SW480 (cell line): ENCODE measurements around the gene FAM53A.

Source experiments
- DNase-seq: peaks from one replicate; pipeline ENCODE4 v3.0.0-alpha.2; 2016; ENCODE audit warnings: low spot score

The FAM53A gene, protein sequence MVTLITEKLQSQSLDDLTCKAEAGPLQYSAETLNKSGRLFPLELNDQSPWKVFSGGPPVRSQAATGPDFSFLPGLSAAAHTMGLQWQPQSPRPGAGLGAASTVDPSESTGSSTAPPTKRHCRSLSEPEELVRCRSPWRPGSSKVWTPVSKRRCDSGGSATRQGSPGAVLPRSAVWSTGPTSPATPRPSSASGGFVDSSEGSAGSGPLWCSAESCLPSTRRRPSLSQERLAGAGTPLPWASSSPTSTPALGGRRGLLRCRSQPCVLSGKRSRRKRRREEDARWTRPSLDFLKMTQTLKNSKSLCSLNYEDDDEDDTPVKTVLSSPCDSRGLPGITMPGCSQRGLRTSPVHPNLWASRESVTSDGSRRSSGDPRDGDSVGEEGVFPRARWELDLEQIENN

DNA sequence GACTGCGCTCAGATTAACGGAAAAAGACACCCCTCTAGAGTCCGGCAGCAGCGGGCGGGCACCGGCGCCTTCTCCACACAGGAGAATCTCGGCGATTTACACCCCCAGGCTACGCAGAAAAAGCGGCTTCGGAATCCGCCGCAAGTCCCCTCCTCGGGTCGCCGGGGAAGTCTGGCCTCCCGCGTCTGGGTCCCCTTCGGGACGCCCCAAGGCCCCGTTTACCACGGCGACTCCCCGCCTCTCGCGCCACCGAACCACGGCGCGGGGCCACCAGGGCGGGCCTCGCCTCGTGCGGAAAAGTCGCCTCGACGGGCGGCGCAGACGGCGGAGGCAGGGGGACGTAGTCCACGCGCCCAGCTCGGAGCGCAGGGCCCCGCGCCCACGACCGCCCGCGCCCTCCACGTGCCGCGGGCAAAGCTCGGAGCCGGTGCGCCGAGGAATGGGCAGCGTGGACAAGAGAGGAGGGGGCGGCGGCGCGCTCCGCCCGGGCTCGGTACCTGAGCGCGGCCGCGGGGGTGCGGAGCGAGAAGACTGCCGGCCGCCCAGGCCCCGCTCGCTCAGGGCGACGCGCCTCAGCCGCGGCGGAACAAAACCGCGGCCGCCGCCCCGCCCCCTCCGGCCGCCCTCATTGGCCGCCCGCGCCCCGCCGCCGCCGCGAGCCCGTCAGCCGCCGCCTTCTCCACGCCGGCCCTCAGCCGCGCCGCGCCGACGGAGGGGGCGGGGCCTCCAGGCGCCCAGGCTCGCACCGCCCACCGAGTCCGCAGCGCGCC, at the start of gene FAM53A:
Gene FAM53A, minus strand, starts transcription at position 578 of the 770 bp plus-strand sequence. CDS start 15,572 bp downstream, outside the sequence.
- DNase-seq, result peak; percentile 75

DNA sequence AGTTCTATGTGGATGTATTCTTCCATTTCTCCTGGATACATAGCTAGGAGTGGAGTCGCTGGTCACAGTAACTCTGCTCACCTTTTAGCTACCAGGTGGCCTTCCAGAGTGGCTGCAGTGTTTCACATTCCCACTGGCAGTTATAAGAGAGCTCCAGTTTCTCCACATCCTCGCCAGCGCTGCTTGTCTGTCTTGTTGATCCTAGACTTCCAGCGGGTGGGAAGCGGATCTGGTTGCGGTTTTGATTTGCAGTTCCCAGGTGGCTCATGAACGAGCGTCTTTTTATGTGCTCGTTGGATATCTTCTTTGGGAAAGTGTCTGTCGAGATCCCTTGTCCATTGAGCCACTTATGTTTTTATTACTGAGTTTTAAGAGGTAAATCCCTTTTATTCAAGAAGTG, 48.8 kb upstream of the FAM53A start:
- DNase-seq, result no peak

GRCh38 chr4:1731180-1731579, 47.1 kb upstream of the FAM53A start:
- no peak for DNase-seq

GRCh38 chr4:1730532-1731135, 46.5 kb upstream of the FAM53A start:
- no peak for DNase-seq

GRCh38 chr4:1728061-1728980, 44.2 kb upstream of the FAM53A start:
- no peak for DNase-seq

DNA sequence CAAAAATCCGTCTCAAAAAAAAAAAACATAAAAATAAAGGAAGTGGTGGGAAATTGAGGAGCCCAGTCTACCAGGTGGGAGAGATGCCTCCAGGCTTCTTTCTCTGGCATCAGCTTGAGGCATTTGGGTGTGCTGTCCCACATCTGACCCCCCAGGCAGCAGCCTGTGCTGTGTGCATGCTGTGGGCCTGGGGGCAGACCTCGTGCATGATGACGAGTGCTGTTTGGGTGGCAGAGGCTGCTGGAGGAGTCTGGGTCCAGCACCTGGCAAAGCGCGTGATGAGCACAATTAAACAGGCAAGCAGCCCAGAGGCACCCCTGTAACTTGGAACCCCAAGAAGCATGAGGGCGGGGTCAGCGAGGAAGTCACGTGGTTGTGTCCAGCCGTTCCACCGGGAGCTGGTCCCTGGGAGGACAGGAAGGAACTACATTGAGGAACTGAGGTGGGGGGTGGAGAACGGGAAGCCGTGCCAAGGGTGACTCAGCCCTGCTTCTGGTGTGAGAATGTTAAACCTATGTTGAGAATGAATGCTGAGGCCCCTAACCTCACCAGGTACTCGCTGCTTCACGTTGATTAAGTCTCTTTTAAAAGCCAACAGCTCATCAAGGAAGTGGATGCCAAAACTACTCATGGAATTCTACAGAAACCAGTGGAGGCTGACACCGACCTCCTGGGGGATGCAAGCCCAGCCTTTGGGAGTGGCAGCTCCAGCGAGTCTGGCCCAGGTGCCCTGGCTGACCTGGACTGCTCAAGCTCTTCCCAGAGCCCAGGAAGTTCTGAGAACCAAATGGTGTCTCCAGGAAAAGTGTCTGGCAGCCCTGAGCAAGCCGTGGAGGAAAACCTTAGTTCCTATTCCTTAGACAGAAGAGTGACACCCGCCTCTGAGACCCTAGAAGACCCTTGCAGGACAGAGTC, 43.3 kb upstream of the FAM53A start:
- DNase-seq, result peak; percentile 34

DNA sequence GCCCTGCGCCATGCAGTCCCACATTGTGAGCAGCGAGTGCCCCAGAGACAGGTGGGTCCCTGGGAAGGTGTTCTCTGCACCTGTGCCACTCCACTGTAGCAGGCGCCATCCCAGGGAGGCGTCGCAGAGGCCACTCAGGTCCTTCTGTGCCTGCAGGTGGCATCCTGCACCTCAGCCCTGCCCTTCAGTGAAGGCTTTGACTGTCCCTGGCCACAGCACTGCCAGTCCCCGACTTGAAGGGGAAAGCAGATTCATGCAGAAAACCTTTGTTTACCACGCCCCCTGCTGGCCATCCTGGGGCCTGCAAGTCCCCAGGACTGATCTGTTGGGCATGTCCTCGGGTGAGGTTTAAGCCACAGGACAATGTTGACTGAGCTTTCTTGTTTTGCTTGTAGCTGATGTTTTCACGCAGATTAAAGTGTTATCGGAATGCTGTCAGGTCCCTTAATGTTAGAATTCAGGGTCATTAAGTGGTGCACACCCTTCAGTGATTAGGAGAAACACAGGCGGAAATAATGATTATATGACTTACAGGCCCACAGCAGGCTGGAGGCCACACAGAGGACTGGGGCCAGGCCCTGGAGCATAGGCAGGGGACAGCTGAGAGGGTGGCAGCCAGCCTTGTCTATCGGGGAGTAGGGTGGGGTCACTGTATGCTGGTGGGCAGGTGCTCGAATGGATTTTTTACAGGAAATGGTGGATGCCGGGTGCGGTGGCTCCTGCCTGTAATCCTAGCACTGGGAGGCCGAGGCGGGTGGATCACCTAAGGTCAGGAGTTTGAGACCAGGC, 42.2 kb upstream of the FAM53A start:
- DNase-seq, result peak; percentile 61

- DNase-seq, result no peak
Measured at GRCh38 chr4:1725521-1725920, 41.4 kb upstream of the FAM53A start.

GRCh38 chr4:1723131-1723801, 39.2 kb upstream of the FAM53A start:
- DNase-seq, result no peak

DNA sequence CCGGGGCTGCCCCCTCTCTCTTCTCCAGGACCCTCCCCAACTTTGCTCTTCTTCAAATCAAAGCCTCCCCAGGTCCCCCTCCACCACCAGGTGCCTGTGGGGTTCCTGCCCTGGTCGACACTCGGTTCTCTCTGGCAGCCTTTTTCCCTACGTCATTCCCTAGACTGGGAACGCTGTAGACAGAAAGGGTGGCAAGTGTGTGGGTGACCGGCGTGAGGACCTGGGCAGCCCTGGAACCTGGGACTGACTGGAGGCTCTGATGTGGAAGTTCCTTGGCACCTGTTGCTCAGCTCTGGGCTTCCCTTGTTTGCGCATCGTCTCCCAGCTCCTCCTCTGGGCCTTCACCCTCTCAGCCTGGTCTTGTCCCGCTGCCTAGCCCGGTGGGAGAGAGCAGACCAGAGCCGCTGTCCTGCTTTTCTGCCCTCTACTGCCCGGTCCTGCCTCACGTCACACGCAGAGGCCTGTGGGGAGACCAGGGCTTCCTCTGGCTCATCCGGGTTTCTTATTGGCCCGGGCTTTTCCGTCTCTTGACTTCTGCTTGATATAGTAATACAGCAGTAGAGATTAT, 38.5 kb upstream of the FAM53A start:
- DNase-seq, result no peak

DNA sequence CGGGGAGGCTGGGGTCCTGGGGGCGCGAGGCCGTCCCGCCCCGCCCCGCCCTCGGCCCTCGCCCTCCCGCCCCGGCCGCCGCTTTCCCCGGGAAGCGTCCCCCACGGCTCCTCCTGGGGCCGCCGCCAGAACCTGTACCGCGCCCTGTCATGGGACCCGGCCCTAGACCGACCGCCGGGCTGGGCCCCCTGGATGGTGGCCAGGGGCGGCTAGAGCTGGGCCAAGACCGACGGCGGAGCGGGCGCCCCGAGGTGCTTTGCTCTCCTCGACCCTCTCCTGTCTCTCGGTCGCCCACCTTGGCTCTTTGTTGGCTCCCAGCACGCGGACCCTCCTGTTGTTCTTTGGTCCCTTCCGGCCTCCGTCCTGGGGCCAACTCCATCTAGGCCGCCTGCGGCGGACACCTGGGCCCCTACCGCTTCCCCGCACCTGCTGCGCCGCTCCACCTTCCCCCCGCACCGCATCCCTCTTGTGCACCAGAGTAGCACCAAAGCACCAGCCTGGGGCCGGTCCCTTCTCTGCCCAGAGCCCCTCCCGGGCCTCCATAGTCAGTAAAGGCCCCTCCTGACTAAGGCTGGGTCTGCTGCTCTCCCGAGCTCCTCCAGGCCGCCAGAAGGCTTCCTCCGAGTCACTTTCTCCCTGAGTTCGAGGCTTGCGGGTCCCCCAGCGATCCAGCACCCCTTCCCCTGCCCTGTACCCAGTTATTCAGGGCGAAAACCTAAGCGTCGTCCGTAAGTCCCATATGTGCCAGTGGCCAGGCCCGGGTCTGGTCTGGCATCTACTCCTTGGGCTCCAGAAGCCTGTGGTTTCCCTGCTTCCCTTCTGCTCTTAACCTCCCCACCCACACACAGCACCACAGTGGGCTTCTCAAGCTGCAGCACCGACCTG, 37.8 kb upstream of the FAM53A start:
- DNase-seq, result no peak

DNA sequence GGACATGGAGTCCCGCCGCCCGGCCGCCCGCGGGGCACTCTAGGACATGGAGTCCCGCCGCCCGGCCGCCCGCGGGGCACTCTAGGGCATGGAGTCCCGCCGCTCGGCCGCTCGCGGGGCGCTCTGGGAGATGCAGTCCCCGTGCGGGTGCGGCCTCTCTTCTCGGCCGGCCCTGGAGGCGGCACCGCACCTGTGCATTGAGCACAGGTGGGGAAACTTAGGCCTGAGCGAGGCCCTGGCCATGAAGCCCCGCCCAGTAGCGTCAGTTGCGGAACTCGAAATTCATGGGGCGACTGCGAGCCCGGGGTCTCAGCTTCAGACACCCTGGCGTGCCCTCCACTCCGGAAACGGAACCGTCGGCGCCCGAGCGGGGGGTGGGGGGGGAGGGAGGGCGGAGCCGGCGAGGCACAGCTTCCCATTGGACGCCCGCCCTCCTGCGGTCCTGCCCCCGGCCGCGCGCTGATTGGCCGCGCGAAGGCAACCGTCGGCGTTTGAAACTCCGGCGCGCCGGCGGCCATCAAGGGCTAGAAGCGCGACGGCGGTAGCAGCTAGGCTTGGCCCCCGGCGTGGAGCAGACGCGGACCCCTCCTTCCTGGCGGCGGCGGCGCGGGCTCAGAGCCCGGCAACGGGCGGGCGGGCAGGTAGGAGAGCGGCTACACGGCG, 37.0 kb upstream of the FAM53A start, which contains the start of the genes TACC3 and TMEM129:
Gene TACC3, plus strand, starts transcription at position 519 of the 663 bp plus-strand sequence. CDS start 1,901 bp downstream, outside the sequence.
Gene TMEM129, minus strand, starts transcription at position 321 of the 663 bp plus-strand sequence. CDS start 486 bp downstream, outside the sequence.
- peak; percentile 96 for DNase-seq

- DNase-seq, result no peak
Measured at GRCh38 chr4:1720163-1720983, 36.3 kb upstream of the FAM53A start.

GRCh38 chr4:1718095-1718850, 34.2 kb upstream of the FAM53A start:
- DNase-seq, result no peak
